ENCODE data around the gene OR7G2.
"Not testable (repeated sequence)": the region's sequence is repeated elsewhere in the genome, so short reads cannot be mapped to it uniquely, and the experiment has no call there.

Gene OR7G2

GRCh38 chr19:9073806-9074205, 33.5 kb downstream of the OR7G2 start:
- H3K27me3 Mint-ChIP-seq (ENCODE audit: low read depth), result no peaks in the 10 kb centered on the region
- no peaks in the 10 kb centered on the region for H3K36me3 Mint-ChIP-seq (ENCODE audit: low read depth)
- H3K9me3 Mint-ChIP-seq, result no peaks in the 10 kb centered on the region
- no peak overlapping the region for H3K4me3 Mint-ChIP-seq
- peaks cover 29% of the 10 kb centered on the region for H3K4me1 Mint-ChIP-seq
- no peak for TF ChIP-seq CTCF (IDR thresholded peaks at IDR 0.05; ENCODE audit: unreplicated experiment in 3 of 3)
- peak overlapping the region; percentile 77 to 91 (median 78) for H3K27ac Mint-ChIP-seq

GRCh38 chr19:9071720-9072119, 35.6 kb downstream of the OR7G2 start:
- not testable (repeated sequence) for H3K9me3 Mint-ChIP-seq; H3K27ac Mint-ChIP-seq; H3K27me3 Mint-ChIP-seq (ENCODE audit: low read depth); H3K36me3 Mint-ChIP-seq (ENCODE audit: low read depth); H3K4me3 Mint-ChIP-seq
- peaks cover 23% of the 10 kb centered on the region for H3K4me1 Mint-ChIP-seq

GRCh38 chr19:9070066-9070465, 37.2 kb downstream of the OR7G2 start:
- Mint-ChIP-seq H3K36me3 (ENCODE audit: low read depth) (no peaks in the 10 kb centered on the region), H3K4me1 (peaks cover 11% of the 10 kb centered on the region), H3K27me3 (ENCODE audit: low read depth) (no peaks in the 10 kb centered on the region), H3K9me3 (no peaks in the 10 kb centered on the region), H3K27ac (no peak overlapping the region), H3K4me3 (no peak overlapping the region)
- no peak for TF ChIP-seq CTCF (IDR thresholded peaks at IDR 0.05; ENCODE audit: unreplicated experiment in 3 of 3)

GRCh38 chr19:9065457-9066014, 41.7 kb downstream of the OR7G2 start:
- Mint-ChIP-seq H3K27me3 (ENCODE audit: low read depth) (peaks cover 4% of the 10 kb centered on the region), H3K4me3 (no peak overlapping the region), H3K9me3 (no peaks in the 10 kb centered on the region), H3K27ac (no peak overlapping the region), H3K36me3 (ENCODE audit: low read depth) (no peaks in the 10 kb centered on the region), H3K4me1 (no peaks in the 10 kb centered on the region)
- no peak for TF ChIP-seq CTCF (IDR thresholded peaks at IDR 0.05; ENCODE audit: unreplicated experiment in 3 of 3)

- peaks cover 8% of the 10 kb centered on the region for H3K27me3 Mint-ChIP-seq (ENCODE audit: low read depth)
- H3K9me3 Mint-ChIP-seq, result peaks cover 3% of the 10 kb centered on the region
- peaks cover 6% of the 10 kb centered on the region for H3K4me1 Mint-ChIP-seq
- H3K36me3 Mint-ChIP-seq (ENCODE audit: low read depth), result no peaks in the 10 kb centered on the region
- H3K4me3 Mint-ChIP-seq, result no peak overlapping the region
- H3K27ac Mint-ChIP-seq, result no peak overlapping the region
- TF ChIP-seq CTCF (IDR thresholded peaks at IDR 0.05; ENCODE audit: unreplicated experiment in 3 of 3), result no peak
Observed at GRCh38 chr19:9061879-9062278, 45.4 kb downstream of the OR7G2 start.

GRCh38 chr19:9060564-9061340, 46.5 kb downstream of the OR7G2 start:
- Mint-ChIP-seq H3K9me3 (peaks cover 3% of the 10 kb centered on the region), H3K4me1 (peaks cover 6% of the 10 kb centered on the region), H3K27me3 (ENCODE audit: low read depth) (peaks cover 8% of the 10 kb centered on the region), H3K4me3 (no peak overlapping the region), H3K36me3 (ENCODE audit: low read depth) (no peaks in the 10 kb centered on the region), H3K27ac (peak overlapping the region in 2 of 3 experiments; percentile 68 to 76)
- TF ChIP-seq CTCF (IDR thresholded peaks at IDR 0.05; ENCODE audit: unreplicated experiment in 3 of 3), result no peak

All from nephron (organoid).